ENCODE results near the gene WASF3. TPM values are rescaled to one million over a fixed set of nuclear protein-coding genes. Genes with fewer than 3 reads are reported as not detected.

WASF3 gene
- total RNA-seq, 1 experiment from 2014 or later: 4.6 TPM

GRCh38 chr13:26646603-26647002 lies 89.1 kb downstream of the WASF3 start:
- Histone ChIP-seq H3K36me3 (ENCODE audit: insufficient read depth, low read length, poor library complexity, severe bottlenecking) (no peaks in the 10 kb centered on the region), H3K4me1 (ENCODE audit: insufficient read depth, low read length, poor library complexity, severe bottlenecking) (no peaks in the 10 kb centered on the region), H3K27me3 (replicated peaks; ENCODE audit: insufficient read depth, low read depth, low read length, poor library complexity) (no peaks in the 10 kb centered on the region), H3K27ac (ENCODE audit: low read depth, low read length, poor library complexity, severe bottlenecking) (no peak overlapping the region), H3K9me3 (ENCODE audit: low read depth, low read length, poor library complexity, severe bottlenecking) (peaks cover 8% of the 10 kb centered on the region), H3K4me3 (ENCODE audit: low read depth, low read length, poor library complexity, severe bottlenecking) (no peak overlapping the region)
- no peak for TF ChIP-seq EZH2 (IDR thresholded peaks at IDR 0.05; ENCODE audit: borderline replicate concordance, low read depth, low read length, poor library complexity, severe bottlenecking)
- TF ChIP-seq, protein P1, sequence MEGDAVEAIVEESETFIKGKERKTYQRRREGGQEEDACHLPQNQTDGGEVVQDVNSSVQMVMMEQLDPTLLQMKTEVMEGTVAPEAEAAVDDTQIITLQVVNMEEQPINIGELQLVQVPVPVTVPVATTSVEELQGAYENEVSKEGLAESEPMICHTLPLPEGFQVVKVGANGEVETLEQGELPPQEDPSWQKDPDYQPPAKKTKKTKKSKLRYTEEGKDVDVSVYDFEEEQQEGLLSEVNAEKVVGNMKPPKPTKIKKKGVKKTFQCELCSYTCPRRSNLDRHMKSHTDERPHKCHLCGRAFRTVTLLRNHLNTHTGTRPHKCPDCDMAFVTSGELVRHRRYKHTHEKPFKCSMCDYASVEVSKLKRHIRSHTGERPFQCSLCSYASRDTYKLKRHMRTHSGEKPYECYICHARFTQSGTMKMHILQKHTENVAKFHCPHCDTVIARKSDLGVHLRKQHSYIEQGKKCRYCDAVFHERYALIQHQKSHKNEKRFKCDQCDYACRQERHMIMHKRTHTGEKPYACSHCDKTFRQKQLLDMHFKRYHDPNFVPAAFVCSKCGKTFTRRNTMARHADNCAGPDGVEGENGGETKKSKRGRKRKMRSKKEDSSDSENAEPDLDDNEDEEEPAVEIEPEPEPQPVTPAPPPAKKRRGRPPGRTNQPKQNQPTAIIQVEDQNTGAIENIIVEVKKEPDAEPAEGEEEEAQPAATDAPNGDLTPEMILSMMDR (conservative IDR thresholded peaks at IDR 0.05; ENCODE audit: low read depth, low read length): no peak
- BruUV-seq (replicated peaks): no TSS peak
- intact Hi-C loops (cut with micrococcal nuclease; ENCODE audit: unreplicated experiment): no loop called here
- ChIA-PET CTCF (no interaction called here), POLR2A (ENCODE audit: low non-redundant PET) (no interaction called here)
- no peak for DNase-seq (ENCODE audit: low spot score)

DNA sequence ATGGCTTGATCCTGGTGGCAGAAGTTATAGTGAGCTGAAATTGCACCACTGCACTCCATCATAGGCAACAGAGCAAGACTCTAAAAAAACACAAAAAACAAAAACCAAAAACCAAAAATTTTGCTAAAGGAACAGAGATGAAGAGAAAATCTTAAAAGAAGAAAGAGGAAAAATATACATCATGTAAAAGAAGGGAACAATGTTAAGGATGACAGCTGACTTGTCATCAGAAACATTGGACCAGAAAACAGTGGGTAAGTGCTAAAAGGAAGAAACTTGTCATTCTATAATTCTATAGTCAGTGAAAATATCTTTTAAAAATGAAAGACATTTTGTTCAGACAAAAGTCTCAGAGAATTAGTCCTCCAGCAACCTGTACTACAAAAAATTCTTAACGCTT lies 93.8 kb downstream of the WASF3 start:
- POLR2A ChIA-PET (ENCODE audit: low non-redundant PET): no interaction called here
- CTCF ChIA-PET: no interaction called here
- intact Hi-C loops (cut with micrococcal nuclease; ENCODE audit: unreplicated experiment): no loop called here
- TF ChIP-seq, protein P1 (conservative IDR thresholded peaks at IDR 0.05; ENCODE audit: low read depth, low read length): no peak
- no peak for TF ChIP-seq EZH2 (IDR thresholded peaks at IDR 0.05; ENCODE audit: borderline replicate concordance, low read depth, low read length, poor library complexity, severe bottlenecking)
- no peak overlapping the region for H3K4me3 ChIP-seq (ENCODE audit: low read depth, low read length, poor library complexity, severe bottlenecking)
- BruUV-seq (replicated peaks): no TSS peak
- DNase-seq (ENCODE audit: low spot score): no peak
- no peaks in the 10 kb centered on the region for H3K4me1 ChIP-seq (ENCODE audit: insufficient read depth, low read length, poor library complexity, severe bottlenecking)
- no peak overlapping the region for H3K27ac ChIP-seq (ENCODE audit: low read depth, low read length, poor library complexity, severe bottlenecking)
- H3K36me3 ChIP-seq (ENCODE audit: insufficient read depth, low read length, poor library complexity, severe bottlenecking): no peaks in the 10 kb centered on the region
- no peaks in the 10 kb centered on the region for H3K27me3 ChIP-seq (replicated peaks; ENCODE audit: insufficient read depth, low read depth, low read length, poor library complexity)
- H3K9me3 ChIP-seq (ENCODE audit: low read depth, low read length, poor library complexity, severe bottlenecking): peaks cover 8% of the 10 kb centered on the region

GRCh38 chr13:26653310-26653709 lies 95.8 kb downstream of the WASF3 start:
- TF ChIP-seq EZH2 (IDR thresholded peaks at IDR 0.05; ENCODE audit: borderline replicate concordance, low read depth, low read length, poor library complexity, severe bottlenecking): no peak
- TF ChIP-seq, protein P1 (conservative IDR thresholded peaks at IDR 0.05; ENCODE audit: low read depth, low read length): no peak
- Histone ChIP-seq H3K4me1 (ENCODE audit: insufficient read depth, low read length, poor library complexity, severe bottlenecking) (no peaks in the 10 kb centered on the region), H3K27ac (ENCODE audit: low read depth, low read length, poor library complexity, severe bottlenecking) (no peak overlapping the region), H3K27me3 (replicated peaks; ENCODE audit: insufficient read depth, low read depth, low read length, poor library complexity) (no peaks in the 10 kb centered on the region), H3K36me3 (ENCODE audit: insufficient read depth, low read length, poor library complexity, severe bottlenecking) (no peaks in the 10 kb centered on the region), H3K9me3 (ENCODE audit: low read depth, low read length, poor library complexity, severe bottlenecking) (peaks cover 8% of the 10 kb centered on the region), H3K4me3 (ENCODE audit: low read depth, low read length, poor library complexity, severe bottlenecking) (no peak overlapping the region)
- BruUV-seq (replicated peaks): no TSS peak
- CTCF ChIA-PET: no interaction called here
- intact Hi-C loops (cut with micrococcal nuclease; ENCODE audit: unreplicated experiment): no loop called here
- no peak for DNase-seq (ENCODE audit: low spot score)
- POLR2A ChIA-PET (ENCODE audit: low non-redundant PET): no interaction called here

All from A673 (cell line).